ENCODE measurements around the gene PRR7.

The PRR7 gene

GRCh38 chr5:177444106-177445051, 2.2 kb upstream of the PRR7 start:
- no peak overlapping the region for H3K9ac ChIP-seq
- H4K20me1 ChIP-seq: peaks cover 20% of the 10 kb centered on the region
- no peaks in the 10 kb centered on the region for H3K9me3 ChIP-seq
- peak overlapping the region; percentile 92 for H3K4me2 ChIP-seq
- no peak for TF ChIP-seq Cebpa-rat (IDR thresholded peaks at IDR 0.05)
- no peak overlapping the region for H3K4me3 ChIP-seq
- peaks cover 65% of the 10 kb centered on the region for H3K4me1 ChIP-seq
- peak overlapping the region; percentile 93; the same call in 1 of the 2 replicates for H3K27ac ChIP-seq
- H3K36me3 ChIP-seq: peaks cover 46% of the 10 kb centered on the region
- no peaks in the 10 kb centered on the region for H3K27me3 ChIP-seq

- Histone ChIP-seq H3K9ac (peak overlapping the region; percentile 89), H3K36me3 (peaks cover 38% of the 10 kb centered on the region), H3K27me3 (no peaks in the 10 kb centered on the region), H4K20me1 (peaks cover 29% of the 10 kb centered on the region), H3K27ac (peak overlapping the region; percentile 93), H3K4me3 (peak overlapping the region; percentile 81), H3K4me2 (peak overlapping the region; percentile 92), H3K9me3 (no peaks in the 10 kb centered on the region), H3K4me1 (peaks cover 68% of the 10 kb centered on the region)
- TF ChIP-seq Cebpa-rat (IDR thresholded peaks at IDR 0.05): no peak
These were observed 1.3 kb upstream of the PRR7 start for GRCh38 chr5:177445052-177445916.

GRCh38 chr5:177445917-177446199, 756 bp upstream of the PRR7 start:
- peaks cover 38% of the 10 kb centered on the region for H3K36me3 ChIP-seq
- TF ChIP-seq Cebpa-rat (IDR thresholded peaks at IDR 0.05): no peak
- peaks cover 30% of the 10 kb centered on the region for H4K20me1 ChIP-seq
- peak overlapping the region; percentile 92 for H3K4me2 ChIP-seq
- peaks cover 68% of the 10 kb centered on the region for H3K4me1 ChIP-seq
- peak overlapping the region; percentile 93 for H3K27ac ChIP-seq
- H3K9ac ChIP-seq: peak overlapping the region; percentile 89
- no peaks in the 10 kb centered on the region for H3K27me3 ChIP-seq
- no peaks in the 10 kb centered on the region for H3K9me3 ChIP-seq
- H3K4me3 ChIP-seq: peak overlapping the region; percentile 81

GRCh38 chr5:177447066-177447610, 524 bp downstream of the PRR7 start:
- Histone ChIP-seq H3K9me3 (no peaks in the 10 kb centered on the region), H3K27me3 (no peaks in the 10 kb centered on the region), H3K27ac (peak overlapping the region; percentile 93), H3K9ac (peak overlapping the region; percentile 89), H3K4me2 (peak overlapping the region; percentile 92), H3K4me1 (peaks cover 71% of the 10 kb centered on the region), H3K36me3 (peaks cover 28% of the 10 kb centered on the region), H3K4me3 (peak overlapping the region; percentile 81), H4K20me1 (peaks cover 34% of the 10 kb centered on the region)
- TF ChIP-seq Cebpa-rat (IDR thresholded peaks at IDR 0.05): no peak

- H3K4me2 ChIP-seq: peak overlapping the region; percentile 92
- TF ChIP-seq Cebpa-rat (IDR thresholded peaks at IDR 0.05): no peak
- peak overlapping the region; percentile 81 for H3K4me3 ChIP-seq
- H3K27ac ChIP-seq: peak overlapping the region; percentile 85
- H3K27me3 ChIP-seq: no peaks in the 10 kb centered on the region
- peaks cover 39% of the 10 kb centered on the region for H4K20me1 ChIP-seq
- peaks cover 22% of the 10 kb centered on the region for H3K36me3 ChIP-seq
- peaks cover 76% of the 10 kb centered on the region for H3K4me1 ChIP-seq
- H3K9ac ChIP-seq: peak overlapping the region; percentile 89
- no peaks in the 10 kb centered on the region for H3K9me3 ChIP-seq
These were observed 1.1 kb downstream of the PRR7 start for GRCh38 chr5:177447611-177448243.

- peak overlapping the region; percentile 85 for H3K27ac ChIP-seq
- peak; percentile 52; the same call in 1 of the 2 replicates for TF ChIP-seq Cebpa-rat (IDR thresholded peaks at IDR 0.05)
These were observed 1.8 kb downstream of the PRR7 start for GRCh38 chr5:177448244-177448950.

GRCh38 chr5:177449140-177450061, 2.8 kb downstream of the PRR7 start:
- H3K9me3 ChIP-seq: no peaks in the 10 kb centered on the region
- H3K4me1 ChIP-seq: peaks cover 85% of the 10 kb centered on the region
- no peak for TF ChIP-seq Cebpa-rat (IDR thresholded peaks at IDR 0.05)
- no peaks in the 10 kb centered on the region for H3K27me3 ChIP-seq
- peak overlapping the region; percentile 92 for H3K4me2 ChIP-seq
- peaks cover 9% of the 10 kb centered on the region; the same call in 1 of the 2 replicates for H3K36me3 ChIP-seq
- H3K27ac ChIP-seq: peak overlapping the region; percentile 85
- H3K4me3 ChIP-seq: peak overlapping the region; percentile 4; the same call in 1 of the 2 replicates
- H3K9ac ChIP-seq: peak overlapping the region; percentile 89
- peaks cover 49% of the 10 kb centered on the region for H4K20me1 ChIP-seq

More at GRCh38 chr5:177448244-177448950, 1.8 kb downstream of the PRR7 start:
- Histone ChIP-seq H3K9ac (peak overlapping the region; percentile 89), H3K4me1 (peaks cover 83% of the 10 kb centered on the region), H3K27me3 (no peaks in the 10 kb centered on the region), H3K4me3 (peak overlapping the region; percentile 81), H3K4me2 (peak overlapping the region; percentile 92), H3K9me3 (no peaks in the 10 kb centered on the region), H3K36me3 (peaks cover 15% of the 10 kb centered on the region), H4K20me1 (peaks cover 46% of the 10 kb centered on the region)

All from BLaER1 (cell line).